Panc1 (cell line): Measurements from ENCODE around the gene LAMB3. TPM values are rescaled to one million over a fixed set of nuclear protein-coding genes. Genes with fewer than 3 reads are reported as not detected.
A peak's percentile ranks its signal among the peaks of the same experiment; 100 is the strongest.

Source experiments
- ATAC-seq: fragments of 200-7000 bp; cut with Tn5 transposase; 2 replicates; pipeline ENCODE4 v1.9.1; 2020; ENCODE audit warnings: mild to moderate bottlenecking, moderate library complexity
- BruUV-seq: library from RNA; stranded (reverse); fragments of 400-500 nt; replicated peaks from 2 replicates; lab custom pipeline; 2021; lab: Mats Ljungman, UMichigan
- CTCF ChIA-PET: fragments of 300-600 bp; sonication (Branson Sonifier 250); formaldehyde crosslinking; loops from one replicate; lab custom pipeline; 2022; ENCODE audit warnings: antibody characterized with exemption; lab: Charles Lee
- POLR2A ChIA-PET: fragments of 300-600 bp; sonication (Branson Sonifier 250); formaldehyde crosslinking; loops from one replicate; lab custom pipeline; 2022; ENCODE audit warnings: antibody characterized with exemption; lab: Charles Lee
- DNase-seq: peaks from one replicate; pipeline ENCODE4 v3.0.0-alpha.2; 2010; ENCODE audit warnings: low read depth, low spot score
- H3K27ac ChIP-seq: 2 replicates; pipeline ENCODE4 v1.5.1; 2011; ENCODE audit warnings: mild to moderate bottlenecking, low read length, inconsistent platforms
- H3K27me3 ChIP-seq: fragments of 200-500 bp; sonication (Bioruptor generic); 2 replicates; pipeline ENCODE4 v1.6.0; 2014; ENCODE audit warnings: low read length, inconsistent platforms; ENCODE audit not compliant: control insufficient read depth, insufficient read depth
- H3K36me3 ChIP-seq: fragments of 200-500 bp; sonication (Bioruptor generic); 2 replicates; pipeline ENCODE4 v1.5.1; 2014; ENCODE audit warnings: inconsistent platforms, mild to moderate bottlenecking, low read length, moderate library complexity; ENCODE audit not compliant: control insufficient read depth, insufficient read depth
- H3K4me1 ChIP-seq: 2 replicates; pipeline ENCODE4 v1.5.1; 2011; ENCODE audit warnings: inconsistent platforms, mild to moderate bottlenecking, low read length, moderate library complexity; ENCODE audit not compliant: control insufficient read depth, insufficient read depth
- H3K4me3 ChIP-seq, 2 experiments: 2 replicates each; pipeline ENCODE4 v1.5.1; 2011 to 2012; ENCODE audit warnings: low read depth in 2 of 2, low read length in 2 of 2, mild to moderate bottlenecking in 2 of 2, inconsistent platforms in 1 of 2, moderate library complexity in 1 of 2
- H3K9me3 ChIP-seq: fragments of 200-500 bp; sonication (Bioruptor generic); 2 replicates; pipeline ENCODE4 v1.5.1; 2014; ENCODE audit warnings: low read depth, mild to moderate bottlenecking, inconsistent platforms, low read length, moderate library complexity; ENCODE audit not compliant: control insufficient read depth, insufficient read depth
- POLR2AphosphoS5 ChIP-seq: IDR thresholded peaks from 2 replicates; pipeline ENCODE4 v1.6.1; 2012; ENCODE audit warnings: mild to moderate bottlenecking, low read depth, low read length, moderate library complexity
- SIN3A ChIP-seq: IDR thresholded peaks from 2 replicates; pipeline ENCODE4 v1.6.1; 2012; ENCODE audit warnings: low read depth, mild to moderate bottlenecking, low read length, moderate library complexity, borderline replicate concordance; ENCODE audit not compliant: insufficient read depth
- TCF7L2 ChIP-seq: IDR thresholded peaks from 2 replicates; pipeline ENCODE4 v1.6.1; 2011; ENCODE audit warnings: mild to moderate bottlenecking, low read depth, low read length, inconsistent platforms
- in situ Hi-C: cut with HindIII; loops from 2 replicates; pipeline ENCODE4 v1.10.0; 2016; ENCODE audit warnings: low sequenced_read_pairs, low pct_unique_long_range_greater_than_20kb
- intact Hi-C: fragments of 100-400 bp; cut with micrococcal nuclease; formaldehyde crosslinking; loops from one replicate; pipeline ENCODE4 v1.10.0; 2022; ENCODE audit not compliant: unreplicated experiment
- total RNA-seq: library from RNA; stranded (reverse); gene quantifications from one replicate; pipeline ENCODE4 v1.2.1, GENCODE V29; 2021; ENCODE audit not compliant: unreplicated experiment
- TF ChIP-seq, protein P1 (sequence below), 2 experiments: IDR thresholded peaks; 2 replicates each; pipeline ENCODE4 v1.6.1; 2011 to 2012; ENCODE audit warnings: low read depth in 2 of 2, control low read depth in 1 of 2, low read length in 1 of 2, mild to moderate bottlenecking in 1 of 2, moderate library complexity in 1 of 2; ENCODE audit not compliant: insufficient read depth in 1 of 2
- TF ChIP-seq, protein P2 (sequence below): fragments of 450-650 bp; IDR thresholded peaks from 2 replicates; pipeline ENCODE4 v1.5.1; 2017; ENCODE audit warnings: mild to moderate bottlenecking

Gene LAMB3
- total RNA-seq, 1 experiment from 2014 or later, result 0.85 TPM

GRCh38 chr1:209678981-209679539, 26.8 kb upstream of the LAMB3 start:
- TF ChIP-seq SIN3A (no peak), TCF7L2 (no peak)
- Histone ChIP-seq H3K36me3 (no peaks in the 10 kb centered on the region; the same call in 1 of the 2 replicates), H3K4me1 (no peaks in the 10 kb centered on the region), H3K27me3 (peaks cover 21% of the 10 kb centered on the region), H3K4me3 (no peak overlapping the region), H3K27ac (no peak overlapping the region), H3K9me3 (no peaks in the 10 kb centered on the region)
- POLR2A ChIA-PET, result no interaction called here
- BruUV-seq, result no TSS peak
- CTCF ChIA-PET, result no interaction called here
- in situ Hi-C loops, result no loop called here
- intact Hi-C loops, result no loop called here
- ATAC-seq, result no peak
- no peak for DNase-seq

GRCh38 chr1:209675565-209676154, 23.4 kb upstream of the LAMB3 start:
- no TSS peak for BruUV-seq
- no peak overlapping the region for H3K27ac ChIP-seq
- CTCF ChIA-PET, result interaction anchor here (0.6 kb wide), 1 partner anchor 1712 kb away, joined by 3 read pairs; no protein-coding TSS in a partner anchor
- POLR2A ChIA-PET, result no interaction called here
- TF ChIP-seq SIN3A (no peak), TCF7L2 (0 out of 2 replicates have a peak, but pooled peaks have one; percentile 25)
- H3K4me1 ChIP-seq, result no peaks in the 10 kb centered on the region
- in situ Hi-C loops, result no loop called here
- no peaks in the 10 kb centered on the region; the same call in 1 of the 2 replicates for H3K36me3 ChIP-seq
- no peaks in the 10 kb centered on the region for H3K9me3 ChIP-seq
- intact Hi-C loops, result no loop called here
- peak overlapping the region; percentile 38 to 41 for H3K4me3 ChIP-seq
- DNase-seq (no peak), ATAC-seq (peak; percentile 72)
- H3K27me3 ChIP-seq, result peaks cover 22% of the 10 kb centered on the region

DNA sequence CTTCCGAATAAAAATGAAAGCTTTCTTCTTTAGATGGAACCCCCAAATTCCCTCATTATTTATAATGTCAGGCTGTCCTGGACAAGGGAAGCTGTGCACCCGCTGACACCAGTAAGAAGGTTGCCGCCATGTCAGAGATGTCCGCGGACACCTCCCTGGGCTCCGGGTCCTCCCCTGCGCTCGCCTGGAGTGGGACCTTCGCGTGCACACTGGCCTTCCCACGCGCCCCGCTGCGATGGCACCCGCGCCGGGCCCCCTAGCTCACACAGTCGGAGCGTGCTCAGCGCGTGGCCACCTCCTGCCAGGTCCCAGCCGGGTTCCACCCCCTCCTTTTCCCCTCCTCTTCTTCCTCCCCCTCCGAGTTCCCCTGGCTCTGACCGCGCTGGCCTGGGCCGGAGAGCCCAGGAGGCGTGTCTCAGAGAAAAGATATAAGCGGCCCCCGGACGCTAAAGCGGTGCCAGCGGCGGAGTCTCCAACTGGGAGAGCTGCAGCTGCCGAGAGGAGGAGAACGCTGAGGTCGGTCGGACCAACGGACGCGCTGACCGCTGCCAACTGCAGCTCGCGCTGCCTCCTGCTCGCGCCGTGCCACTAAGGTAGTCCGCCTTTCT, 22.8 kb upstream of the LAMB3 start, which contains the start of gene G0S2:
Gene G0S2, plus strand, starts transcription at position 456 of the 608 bp plus-strand sequence. CDS start 273 bp downstream, outside the sequence.
- CTCF ChIA-PET, result interaction anchor here (0.6 kb wide), 1 partner anchor 1712 kb away, joined by 3 read pairs; no protein-coding TSS in a partner anchor
- H3K27me3 ChIP-seq, result peaks cover 22% of the 10 kb centered on the region
- H3K4me3 ChIP-seq, result peak within 1 kb of the TSS; percentile 38 to 41
- POLR2A ChIA-PET, result interaction anchor here (0.7 kb wide), 1 partner anchor 111 kb away, joined by 4 read pairs; no protein-coding TSS in a partner anchor
- H3K4me1 ChIP-seq, result no peaks in the 10 kb centered on the region
- no TSS peak for BruUV-seq
- H3K27ac ChIP-seq, result no peak within 1 kb of the TSS
- peak; percentile 86 for ATAC-seq
- intact Hi-C loops, result no loop called here
- no peaks in the 10 kb centered on the region for H3K9me3 ChIP-seq
- no peaks in the 10 kb centered on the region for H3K36me3 ChIP-seq
- in situ Hi-C loops, result no loop called here
- no peak for TF ChIP-seq SIN3A
- TF ChIP-seq, protein P1, sequence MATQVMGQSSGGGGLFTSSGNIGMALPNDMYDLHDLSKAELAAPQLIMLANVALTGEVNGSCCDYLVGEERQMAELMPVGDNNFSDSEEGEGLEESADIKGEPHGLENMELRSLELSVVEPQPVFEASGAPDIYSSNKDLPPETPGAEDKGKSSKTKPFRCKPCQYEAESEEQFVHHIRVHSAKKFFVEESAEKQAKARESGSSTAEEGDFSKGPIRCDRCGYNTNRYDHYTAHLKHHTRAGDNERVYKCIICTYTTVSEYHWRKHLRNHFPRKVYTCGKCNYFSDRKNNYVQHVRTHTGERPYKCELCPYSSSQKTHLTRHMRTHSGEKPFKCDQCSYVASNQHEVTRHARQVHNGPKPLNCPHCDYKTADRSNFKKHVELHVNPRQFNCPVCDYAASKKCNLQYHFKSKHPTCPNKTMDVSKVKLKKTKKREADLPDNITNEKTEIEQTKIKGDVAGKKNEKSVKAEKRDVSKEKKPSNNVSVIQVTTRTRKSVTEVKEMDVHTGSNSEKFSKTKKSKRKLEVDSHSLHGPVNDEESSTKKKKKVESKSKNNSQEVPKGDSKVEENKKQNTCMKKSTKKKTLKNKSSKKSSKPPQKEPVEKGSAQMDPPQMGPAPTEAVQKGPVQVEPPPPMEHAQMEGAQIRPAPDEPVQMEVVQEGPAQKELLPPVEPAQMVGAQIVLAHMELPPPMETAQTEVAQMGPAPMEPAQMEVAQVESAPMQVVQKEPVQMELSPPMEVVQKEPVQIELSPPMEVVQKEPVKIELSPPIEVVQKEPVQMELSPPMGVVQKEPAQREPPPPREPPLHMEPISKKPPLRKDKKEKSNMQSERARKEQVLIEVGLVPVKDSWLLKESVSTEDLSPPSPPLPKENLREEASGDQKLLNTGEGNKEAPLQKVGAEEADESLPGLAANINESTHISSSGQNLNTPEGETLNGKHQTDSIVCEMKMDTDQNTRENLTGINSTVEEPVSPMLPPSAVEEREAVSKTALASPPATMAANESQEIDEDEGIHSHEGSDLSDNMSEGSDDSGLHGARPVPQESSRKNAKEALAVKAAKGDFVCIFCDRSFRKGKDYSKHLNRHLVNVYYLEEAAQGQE (IDR thresholded peaks at IDR 0.05; ENCODE audit: insufficient read depth in 1 of 2, low read depth in 2 of 2, low read length in 1 of 2), result no peak
- TF ChIP-seq POLR2AphosphoS5, result no peak
- TF ChIP-seq, protein P2, sequence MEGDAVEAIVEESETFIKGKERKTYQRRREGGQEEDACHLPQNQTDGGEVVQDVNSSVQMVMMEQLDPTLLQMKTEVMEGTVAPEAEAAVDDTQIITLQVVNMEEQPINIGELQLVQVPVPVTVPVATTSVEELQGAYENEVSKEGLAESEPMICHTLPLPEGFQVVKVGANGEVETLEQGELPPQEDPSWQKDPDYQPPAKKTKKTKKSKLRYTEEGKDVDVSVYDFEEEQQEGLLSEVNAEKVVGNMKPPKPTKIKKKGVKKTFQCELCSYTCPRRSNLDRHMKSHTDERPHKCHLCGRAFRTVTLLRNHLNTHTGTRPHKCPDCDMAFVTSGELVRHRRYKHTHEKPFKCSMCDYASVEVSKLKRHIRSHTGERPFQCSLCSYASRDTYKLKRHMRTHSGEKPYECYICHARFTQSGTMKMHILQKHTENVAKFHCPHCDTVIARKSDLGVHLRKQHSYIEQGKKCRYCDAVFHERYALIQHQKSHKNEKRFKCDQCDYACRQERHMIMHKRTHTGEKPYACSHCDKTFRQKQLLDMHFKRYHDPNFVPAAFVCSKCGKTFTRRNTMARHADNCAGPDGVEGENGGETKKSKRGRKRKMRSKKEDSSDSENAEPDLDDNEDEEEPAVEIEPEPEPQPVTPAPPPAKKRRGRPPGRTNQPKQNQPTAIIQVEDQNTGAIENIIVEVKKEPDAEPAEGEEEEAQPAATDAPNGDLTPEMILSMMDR, result no peak
- no peak for TF ChIP-seq TCF7L2
- no peak for DNase-seq
